ENCODE results near the gene PLEKHN1.

Gene PLEKHN1

GRCh38 chr1:931380-932172 is 34.7 kb upstream of the PLEKHN1 start:
- peaks cover 92% of the 10 kb centered on the region for H3K27me3 ChIP-seq (ENCODE audit: control insufficient read depth, insufficient read depth, low read length)
- H3K4me1 ChIP-seq (ENCODE audit: control insufficient read depth, insufficient read depth, low read length), result peaks cover 12% of the 10 kb centered on the region
- H3K9ac ChIP-seq (ENCODE audit: low read length), result no peak overlapping the region
- no peak overlapping the region for H3K27ac ChIP-seq (ENCODE audit: low read depth, low read length)
- H3K36me3 ChIP-seq (ENCODE audit: control insufficient read depth, insufficient read depth, low read length), result no peaks in the 10 kb centered on the region
- H3K9me3 ChIP-seq (ENCODE audit: control insufficient read depth, insufficient read depth, low read depth, low read length), result no peaks in the 10 kb centered on the region
- H3K4me3 ChIP-seq (ENCODE audit: low read depth, low read length), result no peak overlapping the region

- H3K27me3 ChIP-seq (ENCODE audit: control insufficient read depth, insufficient read depth, low read length), result peaks cover 92% of the 10 kb centered on the region
- peaks cover 14% of the 10 kb centered on the region for H3K4me1 ChIP-seq (ENCODE audit: control insufficient read depth, insufficient read depth, low read length)
Observed at GRCh38 chr1:932173-932510, 34.1 kb upstream of the PLEKHN1 start.

GRCh38 chr1:932776-933602 is 33.3 kb upstream of the PLEKHN1 start:
- Histone ChIP-seq H3K27me3 (ENCODE audit: control insufficient read depth, insufficient read depth, low read length) (peaks cover 92% of the 10 kb centered on the region), H3K4me3 (ENCODE audit: low read depth, low read length) (no peak overlapping the region), H3K9me3 (ENCODE audit: control insufficient read depth, insufficient read depth, low read depth, low read length) (no peaks in the 10 kb centered on the region), H3K9ac (ENCODE audit: low read length) (no peak overlapping the region), H3K36me3 (ENCODE audit: control insufficient read depth, insufficient read depth, low read length) (no peaks in the 10 kb centered on the region), H3K27ac (ENCODE audit: low read depth, low read length) (no peak overlapping the region), H3K4me1 (ENCODE audit: control insufficient read depth, insufficient read depth, low read length) (peaks cover 14% of the 10 kb centered on the region)

More at GRCh38 chr1:932173-932510, 34.1 kb upstream of the PLEKHN1 start:
- no peaks in the 10 kb centered on the region for H3K36me3 ChIP-seq (ENCODE audit: control insufficient read depth, insufficient read depth, low read length)
- H3K9ac ChIP-seq (ENCODE audit: low read length), result no peak overlapping the region
- no peak overlapping the region for H3K4me3 ChIP-seq (ENCODE audit: low read depth, low read length)
- no peak overlapping the region for H3K27ac ChIP-seq (ENCODE audit: low read depth, low read length)
- no peaks in the 10 kb centered on the region for H3K9me3 ChIP-seq (ENCODE audit: control insufficient read depth, insufficient read depth, low read depth, low read length)

GRCh38 chr1:933603-933940 is 32.7 kb upstream of the PLEKHN1 start:
- Histone ChIP-seq H3K27ac (ENCODE audit: low read depth, low read length) (no peak overlapping the region), H3K9me3 (ENCODE audit: control insufficient read depth, insufficient read depth, low read depth, low read length) (no peaks in the 10 kb centered on the region), H3K36me3 (ENCODE audit: control insufficient read depth, insufficient read depth, low read length) (no peaks in the 10 kb centered on the region), H3K9ac (ENCODE audit: low read length) (no peak overlapping the region), H3K27me3 (ENCODE audit: control insufficient read depth, insufficient read depth, low read length) (peaks cover 92% of the 10 kb centered on the region), H3K4me3 (ENCODE audit: low read depth, low read length) (no peak overlapping the region), H3K4me1 (ENCODE audit: control insufficient read depth, insufficient read depth, low read length) (peaks cover 20% of the 10 kb centered on the region)

GRCh38 chr1:934991-935750 is 31.1 kb upstream of the PLEKHN1 start:
- Histone ChIP-seq H3K4me3 (ENCODE audit: low read depth, low read length) (peak overlapping the region; percentile 52), H3K27me3 (ENCODE audit: control insufficient read depth, insufficient read depth, low read length) (peaks cover 92% of the 10 kb centered on the region), H3K36me3 (ENCODE audit: control insufficient read depth, insufficient read depth, low read length) (no peaks in the 10 kb centered on the region), H3K27ac (ENCODE audit: low read depth, low read length) (no peak overlapping the region), H3K9me3 (ENCODE audit: control insufficient read depth, insufficient read depth, low read depth, low read length) (no peaks in the 10 kb centered on the region), H3K4me1 (ENCODE audit: control insufficient read depth, insufficient read depth, low read length) (peaks cover 33% of the 10 kb centered on the region), H3K9ac (ENCODE audit: low read length) (no peak overlapping the region)

- Histone ChIP-seq H3K27ac (ENCODE audit: low read depth, low read length) (no peak overlapping the region), H3K9ac (ENCODE audit: low read length) (no peak overlapping the region), H3K4me1 (ENCODE audit: control insufficient read depth, insufficient read depth, low read length) (peaks cover 34% of the 10 kb centered on the region), H3K9me3 (ENCODE audit: control insufficient read depth, insufficient read depth, low read depth, low read length) (no peaks in the 10 kb centered on the region), H3K36me3 (ENCODE audit: control insufficient read depth, insufficient read depth, low read length) (no peaks in the 10 kb centered on the region), H3K27me3 (ENCODE audit: control insufficient read depth, insufficient read depth, low read length) (peaks cover 92% of the 10 kb centered on the region), H3K4me3 (ENCODE audit: low read depth, low read length) (peak overlapping the region; percentile 52)
Observed at GRCh38 chr1:935751-936231, 30.5 kb upstream of the PLEKHN1 start.

- H3K9ac ChIP-seq (ENCODE audit: low read length), result no peak overlapping the region
- peaks cover 92% of the 10 kb centered on the region for H3K27me3 ChIP-seq (ENCODE audit: control insufficient read depth, insufficient read depth, low read length)
- peaks cover 41% of the 10 kb centered on the region for H3K4me1 ChIP-seq (ENCODE audit: control insufficient read depth, insufficient read depth, low read length)
- no peaks in the 10 kb centered on the region for H3K9me3 ChIP-seq (ENCODE audit: control insufficient read depth, insufficient read depth, low read depth, low read length)
- no peak overlapping the region for H3K27ac ChIP-seq (ENCODE audit: low read depth, low read length)
- no peaks in the 10 kb centered on the region for H3K36me3 ChIP-seq (ENCODE audit: control insufficient read depth, insufficient read depth, low read length)
- H3K4me3 ChIP-seq (ENCODE audit: low read depth, low read length), result no peak overlapping the region
Observed at GRCh38 chr1:936348-937264, 29.7 kb upstream of the PLEKHN1 start.

- Histone ChIP-seq H3K4me1 (ENCODE audit: control insufficient read depth, insufficient read depth, low read length) (peaks cover 39% of the 10 kb centered on the region), H3K4me3 (ENCODE audit: low read depth, low read length) (no peak overlapping the region), H3K9me3 (ENCODE audit: control insufficient read depth, insufficient read depth, low read depth, low read length) (no peaks in the 10 kb centered on the region), H3K27me3 (ENCODE audit: control insufficient read depth, insufficient read depth, low read length) (peaks cover 90% of the 10 kb centered on the region), H3K36me3 (ENCODE audit: control insufficient read depth, insufficient read depth, low read length) (no peaks in the 10 kb centered on the region), H3K27ac (ENCODE audit: low read depth, low read length) (no peak overlapping the region), H3K9ac (ENCODE audit: low read length) (no peak overlapping the region)
Observed at GRCh38 chr1:937521-937920, 28.8 kb upstream of the PLEKHN1 start.

GRCh38 chr1:938088-938683 is 28.1 kb upstream of the PLEKHN1 start:
- H3K4me1 ChIP-seq (ENCODE audit: control insufficient read depth, insufficient read depth, low read length), result peaks cover 44% of the 10 kb centered on the region
- no peaks in the 10 kb centered on the region for H3K9me3 ChIP-seq (ENCODE audit: control insufficient read depth, insufficient read depth, low read depth, low read length)
- no peak overlapping the region for H3K27ac ChIP-seq (ENCODE audit: low read depth, low read length)
- H3K9ac ChIP-seq (ENCODE audit: low read length), result no peak overlapping the region
- H3K27me3 ChIP-seq (ENCODE audit: control insufficient read depth, insufficient read depth, low read length), result peaks cover 90% of the 10 kb centered on the region
- no peaks in the 10 kb centered on the region for H3K36me3 ChIP-seq (ENCODE audit: control insufficient read depth, insufficient read depth, low read length)
- no peak overlapping the region for H3K4me3 ChIP-seq (ENCODE audit: low read depth, low read length)
